HepG2 (cell line): Measurements from ENCODE around the gene AFG1L. TPM values are rescaled to one million over a fixed set of nuclear protein-coding genes. Genes with fewer than 3 reads are reported as not detected.

Experiments used
- ATAC-seq: fragments of 200-7000 bp; cut with Tn5 transposase; 3 replicates; pipeline ENCODE4 v1.9.1; 2020; ENCODE audit warnings: mild to moderate bottlenecking, moderate library complexity
- BruUV-seq: library from RNA; stranded (reverse); fragments of 400-500 nt; replicated peaks from 2 replicates; lab custom pipeline; 2021; lab: Mats Ljungman, UMichigan
- CTCF ChIA-PET: fragments of 300-600 bp; formaldehyde crosslinking; extraction: SDS; loops from one replicate; lab custom pipeline; 2021; ENCODE audit warnings: low total read pairs, inconsistent platforms, low intra/inter-chr PET ratio; lab: Yijun Ruan, JAX
- POLR2A ChIA-PET: fragments of 350-600 bp; sonication (Branson Sonifier 250); formaldehyde crosslinking; loops from one replicate; lab custom pipeline; 2020; ENCODE audit warnings: antibody characterized with exemption, inconsistent platforms; lab: Yijun Ruan, JAX
- DNase-seq: peaks from one replicate; pipeline ENCODE4 v3.0.0-alpha.2; 2015; ENCODE audit warnings: low spot score
- FAIRE-seq: peaks from 3 replicates; lab custom pipeline; 2011; peaks lifted over from hg19 to GRCh38; lab: Jason Lieb, UNC
- H2AFZ ChIP-seq: one replicate; pipeline ENCODE4 v1.6.1; 2011; ENCODE audit warnings: low read length, inconsistent platforms
- H3K27ac ChIP-seq: fragments of 300-600 bp; 3 replicates; pipeline ENCODE4 v1.8.0; 2011; ENCODE audit warnings: mixed run types, mild to moderate bottlenecking, mixed read lengths, low read length, inconsistent platforms; ENCODE audit not compliant: insufficient read depth; ENCODE audit errors: extremely low read length
- H3K27me3 ChIP-seq, 2 experiments: fragments of 200-600 bp in 1 of 2; 2 replicates in 1 of 2; 3 replicates in 1 of 2; pipeline versions ENCODE4 v1.6.0 to v1.8.0; 2011; ENCODE audit warnings: low read length in 2 of 2, mild to moderate bottlenecking in 2 of 2, moderate library complexity in 2 of 2, inconsistent platforms in 1 of 2; ENCODE audit not compliant: insufficient read depth in 2 of 2, control insufficient read depth in 1 of 2
- H3K36me3 ChIP-seq, 2 experiments: fragments of 200-600 bp in 1 of 2; replicated peaks in 1 of 2; 2 replicates in 1 of 2; 3 replicates in 1 of 2; pipeline versions ENCODE4 v1.5.1 to v1.8.0; 2011; ENCODE audit warnings: low read length in 2 of 2, inconsistent platforms in 1 of 2; ENCODE audit not compliant: insufficient read depth in 2 of 2, control insufficient read depth in 1 of 2
- H3K4me1 ChIP-seq: 2 replicates; pipeline ENCODE4 v1.5.1; 2012; ENCODE audit warnings: low read length, inconsistent platforms; ENCODE audit not compliant: insufficient read depth
- H3K4me2 ChIP-seq: 2 replicates; pipeline ENCODE4 v1.6.0; 2011; ENCODE audit warnings: low read depth, low read length, inconsistent platforms
- H3K4me3 ChIP-seq, 3 experiments: fragments of 200-600 bp in 1 of 3; sonication (generic), shearing (Covaris generic) in 1 of 3; replicated peaks in 1 of 3; 2 replicates each; pipeline ENCODE4 v1.5.1; 2011 to 2016; ENCODE audit warnings: low read length in 3 of 3, inconsistent platforms in 2 of 3, low read depth in 2 of 3, mild to moderate bottlenecking in 2 of 3, control low read depth in 1 of 3, mixed read lengths in 1 of 3; ENCODE audit not compliant: insufficient read depth in 1 of 3
- H3K79me2 ChIP-seq: one replicate; pipeline ENCODE4 v1.6.1; 2011; ENCODE audit warnings: low read length, inconsistent platforms; ENCODE audit not compliant: insufficient read depth
- H3K9ac ChIP-seq: 2 replicates; pipeline ENCODE4 v1.6.0; 2011; ENCODE audit warnings: mild to moderate bottlenecking, low read depth, low read length, inconsistent platforms; ENCODE audit not compliant: insufficient read depth
- H3K9me3 ChIP-seq: 2 replicates; pipeline ENCODE4 v1.5.1; 2012; ENCODE audit warnings: mild to moderate bottlenecking, low read length
- H4K20me1 ChIP-seq: 2 replicates; pipeline ENCODE4 v1.6.0; 2011; ENCODE audit warnings: inconsistent platforms, mild to moderate bottlenecking, low read length, moderate library complexity; ENCODE audit not compliant: insufficient read depth
- CAMTA2 ChIP-seq: sonication (generic); formaldehyde crosslinking; IDR thresholded peaks from 2 replicates; pipeline ENCODE4 v1.4.0; 2020; ENCODE audit warnings: mild to moderate bottlenecking, missing genetic modification reagents, borderline replicate concordance
- CBFB ChIP-seq: sonication (generic); formaldehyde crosslinking; IDR thresholded peaks from 2 replicates; pipeline ENCODE4 v1.4.0; 2020; ENCODE audit warnings: missing genetic modification reagents
- EEA1 ChIP-seq: sonication (generic); formaldehyde crosslinking; IDR thresholded peaks from 2 replicates; pipeline ENCODE4 v1.5.1; 2020; ENCODE audit warnings: mild to moderate bottlenecking, missing genetic modification reagents, borderline replicate concordance
- GRHL1 ChIP-seq: sonication (generic); formaldehyde crosslinking; conservative IDR thresholded peaks from 2 replicates; pipeline ENCODE4 v1.8.0; 2022; ENCODE audit warnings: missing genetic modification reagents
- IRX3 ChIP-seq: sonication (generic); formaldehyde crosslinking; IDR thresholded peaks from 2 replicates; pipeline ENCODE4 v1.8.1; 2023; ENCODE audit warnings: mild to moderate bottlenecking, low read depth, missing genetic modification reagents, borderline replicate concordance
- KDM5B ChIP-seq: sonication (generic); formaldehyde crosslinking; IDR thresholded peaks from 2 replicates; pipeline ENCODE4 v1.4.0; 2020; ENCODE audit warnings: missing genetic modification reagents, mild to moderate bottlenecking, borderline replicate concordance
- POLR2A ChIP-seq, 2 experiments: IDR thresholded peaks; 2 replicates each; pipeline ENCODE4 v1.6.1; 2011; ENCODE audit warnings: low read depth in 2 of 2, low read length in 2 of 2, mild to moderate bottlenecking in 1 of 2, moderate library complexity in 1 of 2; ENCODE audit not compliant: insufficient read depth in 1 of 2
- PRMT3 ChIP-seq: sonication (generic); formaldehyde crosslinking; IDR thresholded peaks from 2 replicates; pipeline ENCODE4 v1.8.1; 2022; ENCODE audit warnings: low read depth, mild to moderate bottlenecking, moderate library complexity, missing genetic modification reagents, borderline replicate concordance
- RFX1 ChIP-seq: fragments of 450-650 bp; IDR thresholded peaks from 2 replicates; pipeline ENCODE4 v1.6.1; 2017
- SCMH1 ChIP-seq: sonication (generic); formaldehyde crosslinking; IDR thresholded peaks from 2 replicates; pipeline ENCODE4 v1.9.0; 2021; ENCODE audit warnings: missing genetic modification reagents, mild to moderate bottlenecking, borderline replicate concordance
- TEAD3 ChIP-seq: optimal IDR thresholded peaks from 2 replicates; pipeline ENCODE3; 2016; ENCODE audit warnings: borderline replicate concordance
- TRIM24 ChIP-seq: sonication (generic); formaldehyde crosslinking; IDR thresholded peaks from 2 replicates; pipeline ENCODE4 v1.8.0; 2022; ENCODE audit warnings: mild to moderate bottlenecking, missing genetic modification reagents
- ZBTB7B ChIP-seq: sonication (generic); formaldehyde crosslinking; IDR thresholded peaks from 2 replicates; pipeline ENCODE4 v1.4.0; 2020; ENCODE audit warnings: missing genetic modification reagents
- ZFP82 ChIP-seq: sonication (generic); formaldehyde crosslinking; IDR thresholded peaks from 2 replicates; pipeline ENCODE4 v1.5.1; 2020; ENCODE audit warnings: mild to moderate bottlenecking, missing genetic modification reagents, borderline replicate concordance
- ZNF260 ChIP-seq: sonication (generic); formaldehyde crosslinking; IDR thresholded peaks from 2 replicates; pipeline ENCODE4 v1.4.0; 2020; ENCODE audit warnings: missing genetic modification reagents, low read depth, mild to moderate bottlenecking, borderline replicate concordance
- ZNF589 ChIP-seq: sonication (generic); formaldehyde crosslinking; conservative IDR thresholded peaks from 2 replicates; pipeline ENCODE4 v1.8.0; 2022; ENCODE audit warnings: mild to moderate bottlenecking, moderate library complexity, missing genetic modification reagents
- ZNF674 ChIP-seq: sonication (generic); formaldehyde crosslinking; IDR thresholded peaks from 2 replicates; pipeline ENCODE4 v1.5.0; 2020; ENCODE audit warnings: low read depth, mild to moderate bottlenecking, missing genetic modification reagents
- ZNF709 ChIP-seq: sonication (generic); formaldehyde crosslinking; IDR thresholded peaks from 2 replicates; pipeline ENCODE4 v1.5.0; 2020; ENCODE audit warnings: mild to moderate bottlenecking, missing genetic modification reagents
- WGBS: methylation state at CpG from one replicate; pipeline ENCODE4 v1.1.6; 2017; ENCODE audit warnings: low lambda C conversion rate; 5-methylcytosine and 5-hydroxymethylcytosine counted together
- in situ Hi-C: cut with HindIII; loops from 2 replicates; pipeline ENCODE4 v1.10.0; 2017; ENCODE audit warnings: low pct_unique_long_range_greater_than_20kb; ENCODE audit not compliant: extremely low pct_ligation_motif_present
- intact Hi-C: fragments of 100-400 bp; cut with micrococcal nuclease; formaldehyde crosslinking; loops from one replicate; pipeline ENCODE4 v1.10.0; 2022; ENCODE audit not compliant: unreplicated experiment
- polyA plus RNA-seq, 8 experiments: library from polyadenylated mRNA; depleted of rRNA in 3 of 8; stranded (reverse) in 7 of 8; unstranded in 1 of 8; fragments of >200 nt; fragmentation: Illumina TruSeq in 4 of 8; extraction: Trizol in 4 of 8; gene quantifications; 2 replicates each; pipeline versions ENCODE4 v1.2.1 to v1.2.3, GENCODE V29; 2011 to 2016; ENCODE audit warnings: low read depth in 4 of 8, missing spikeins in 1 of 8, mixed read lengths in 1 of 8; ENCODE audit not compliant: insufficient read depth in 1 of 8
- total RNA-seq, 5 experiments: library from RNA; depleted of rRNA; stranded (reverse); fragments of >200 nt; fragmentation: Illumina TruSeq; extraction: Trizol; gene quantifications; 2 replicates each; pipeline ENCODE4 v1.2.3, GENCODE V29; 2016; ENCODE audit warnings: low read depth in 1 of 5

The AFG1L gene
- total and polyA plus RNA-seq, 2 of the 13 experiments (the other 11 are each of a cell fraction or from before 2014, with no cell fraction given): 3.1 to 14.0 TPM

DNA sequence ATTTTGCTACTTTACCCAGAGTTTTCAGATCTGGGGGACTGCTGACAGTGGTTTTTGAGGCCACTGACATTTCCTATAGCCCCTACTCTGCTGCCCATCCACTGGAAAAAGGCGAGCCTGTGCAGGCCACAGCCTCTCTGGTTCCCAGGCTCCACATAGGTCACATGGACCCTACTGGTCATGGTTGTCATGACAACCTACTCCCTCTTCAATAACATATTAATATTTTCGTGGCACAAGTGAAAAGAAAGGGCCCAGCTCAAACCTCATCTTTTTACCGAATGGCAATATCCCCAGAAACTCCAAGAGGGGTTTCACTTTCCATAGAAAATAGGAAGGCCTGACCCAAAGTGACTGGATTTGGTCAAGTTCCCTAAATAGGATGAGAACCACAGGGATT, 254.9 kb downstream of the AFG1L start:
- TF ChIP-seq TRIM24 (CRISPR knock-in tag) (no peak), CBFB (CRISPR knock-in tag) (no peak), ZFP82 (CRISPR knock-in tag) (no peak), RFX1 (peak; percentile 59; the same call in 1 of the 2 replicates), TEAD3 (CRISPR knock-in tag) (no peak), ZNF260 (CRISPR knock-in tag) (no peak)
- no peak overlapping the region for H2AFZ ChIP-seq
- H3K27ac ChIP-seq: no peak overlapping the region
- H3K9ac ChIP-seq: no peak overlapping the region
- H3K27me3 ChIP-seq: no peaks in the 10 kb centered on the region
- H3K4me3 ChIP-seq: no peak overlapping the region
- intact Hi-C loops (no loop called here), in situ Hi-C loops (no loop called here)
- H4K20me1 ChIP-seq: no peaks in the 10 kb centered on the region
- no TSS peak for BruUV-seq
- ATAC-seq: peak; percentile 41; the same call in 1 of the 3 replicates
- 64% methylated on average over 3 of the region's 3 CpGs for WGBS
- no peaks in the 10 kb centered on the region for H3K36me3 ChIP-seq
- ChIA-PET CTCF (no interaction called here), POLR2A (no interaction called here)
- H3K9me3 ChIP-seq: no peaks in the 10 kb centered on the region
- peaks cover 6% of the 10 kb centered on the region; the same call in 1 of the 2 replicates for H3K4me1 ChIP-seq
- no peak for DNase-seq
- H3K79me2 ChIP-seq: no peaks in the 10 kb centered on the region
- H3K4me2 ChIP-seq: no peak overlapping the region
- FAIRE-seq: no peak

GRCh38 chr6:108550256-108550655, 255.4 kb downstream of the AFG1L start:
- Histone ChIP-seq H3K4me1 (peaks cover 12% of the 10 kb centered on the region; the same call in 1 of the 2 replicates), H3K79me2 (no peaks in the 10 kb centered on the region), H3K27me3 (no peaks in the 10 kb centered on the region), H3K9ac (no peak overlapping the region), H3K9me3 (no peaks in the 10 kb centered on the region), H2AFZ (no peak overlapping the region), H4K20me1 (no peaks in the 10 kb centered on the region), H3K36me3 (no peaks in the 10 kb centered on the region), H3K4me3 (no peak overlapping the region), H3K4me2 (no peak overlapping the region), H3K27ac (no peak overlapping the region)
- WGBS: 46% methylated on average over 3 of the region's 3 CpGs
- BruUV-seq: no TSS peak
- FAIRE-seq (no peak), ATAC-seq (no peak), DNase-seq (no peak)
- in situ Hi-C loops: no loop called here
- ChIA-PET POLR2A (no interaction called here), CTCF (no interaction called here)
- intact Hi-C loops: no loop called here
- no peak for TF ChIP-seq ZNF674 (CRISPR knock-in tag)
- no peak for TF ChIP-seq ZBTB7B (CRISPR knock-in tag)
- no peak for TF ChIP-seq CAMTA2
- no peak for TF ChIP-seq EEA1 (CRISPR knock-in tag)
- no peak for TF ChIP-seq SCMH1 (CRISPR knock-in tag)
- no peak for TF ChIP-seq POLR2A (IDR thresholded peaks at IDR 0.05; ENCODE audit: insufficient read depth in 1 of 2, low read depth in 2 of 2, low read length in 2 of 2)
- no peak for TF ChIP-seq PRMT3 (CRISPR knock-in tag)
- no peak for TF ChIP-seq ZNF709 (CRISPR knock-in tag)
- no peak for TF ChIP-seq GRHL1 (CRISPR knock-in tag)
- no peak for TF ChIP-seq KDM5B
- TF ChIP-seq IRX3 (CRISPR knock-in tag): no peak
- no peak for TF ChIP-seq ZNF589
